ENCODE results near the gene COMP.

COMP gene

GRCh38 chr19:18782559-18783225 is 8.4 kb downstream of the COMP start:
- no peak for DNase-seq

- DNase-seq, result no peak
Measured at GRCh38 chr19:18781885-18782527, 9.1 kb downstream of the COMP start.

DNA sequence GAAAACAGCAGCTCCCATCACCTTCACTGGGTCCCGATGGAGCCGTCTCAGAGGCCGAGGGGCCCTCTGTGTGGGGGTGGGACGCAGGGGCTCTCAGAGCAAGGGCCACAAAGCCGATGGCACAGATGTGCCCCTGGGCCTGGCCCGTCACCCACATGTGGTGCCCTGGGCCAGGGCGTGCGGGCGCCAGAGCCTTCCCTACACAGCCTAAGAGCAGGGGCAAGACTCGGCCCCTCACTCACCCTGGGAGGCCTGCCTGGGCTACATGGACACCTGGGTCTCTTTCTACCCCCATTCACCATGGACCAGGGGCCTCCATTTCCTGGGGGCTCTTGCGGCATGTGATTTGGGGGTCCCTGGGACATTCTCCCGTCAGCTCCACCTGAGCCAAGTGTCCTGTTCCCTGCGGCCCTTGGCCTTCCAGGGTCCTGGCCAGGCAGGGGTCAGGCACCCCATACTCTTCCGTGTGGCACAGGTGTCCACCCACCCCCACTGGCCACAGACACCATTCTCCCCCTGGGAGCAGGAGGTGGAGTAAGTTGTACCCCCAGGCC is 10.0 kb downstream of the COMP start:
- no peak for DNase-seq

DNA sequence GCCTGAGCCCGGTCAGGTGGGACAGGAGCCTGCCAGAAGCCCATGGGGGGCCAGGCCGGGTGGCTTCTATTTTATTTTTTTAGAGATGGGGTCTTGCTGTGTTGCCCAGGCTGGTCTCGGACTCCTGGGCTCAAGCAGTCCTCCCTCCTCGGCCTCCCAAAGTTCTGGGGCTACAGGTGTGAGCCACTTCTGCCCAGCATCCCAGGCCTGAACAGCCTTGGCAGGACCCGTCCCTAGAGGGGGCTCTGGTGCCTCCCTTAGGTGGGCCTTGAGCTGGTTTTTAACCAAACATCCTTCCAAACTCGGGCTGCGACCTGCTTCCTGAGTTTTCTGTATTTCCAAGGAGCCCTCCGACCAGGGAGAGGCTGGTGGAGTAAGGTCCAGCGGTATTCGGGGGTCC is 10.5 kb downstream of the COMP start:
- DNase-seq, result no peak

DNA sequence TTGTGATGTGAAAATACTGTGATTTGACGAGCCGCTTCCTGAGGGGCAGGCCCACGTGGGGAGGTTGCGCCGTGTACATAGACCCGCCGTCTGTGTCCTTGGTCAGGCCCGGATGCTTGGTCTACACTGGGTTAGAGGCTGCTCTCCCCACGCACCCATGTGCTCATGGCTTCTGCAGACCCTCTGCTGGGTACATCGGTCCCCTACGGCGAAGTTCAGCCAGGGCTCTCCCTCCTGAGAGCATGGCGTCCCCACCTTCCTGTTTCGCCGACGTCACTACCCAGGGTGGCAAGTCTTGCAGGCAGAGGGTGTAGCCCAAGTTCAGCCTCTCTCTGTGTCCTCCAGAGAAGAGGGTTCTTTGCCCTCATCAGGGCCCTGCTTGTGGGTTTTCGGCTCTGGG is 11.0 kb downstream of the COMP start:
- no peak for DNase-seq

GRCh38 chr19:18778826-18779495 is 12.1 kb downstream of the COMP start:
- DNase-seq, result no peak

DNA sequence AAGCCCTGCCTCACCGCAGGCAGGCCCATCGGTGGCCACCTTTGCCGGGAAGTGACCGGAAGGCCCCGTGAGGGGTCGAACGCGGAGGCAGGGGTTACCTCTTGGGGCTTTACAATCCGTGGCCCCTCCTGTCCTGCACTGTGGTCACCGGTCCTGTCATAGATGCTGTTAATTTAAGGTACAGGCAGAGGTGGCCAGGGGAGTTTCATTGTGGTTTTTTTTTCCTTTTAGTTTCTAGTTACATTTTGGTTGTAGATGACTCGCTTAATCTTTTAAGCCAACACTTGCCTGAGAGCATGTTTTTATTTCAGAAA is 13.1 kb downstream of the COMP start:
- DNase-seq, result no peak

DNA sequence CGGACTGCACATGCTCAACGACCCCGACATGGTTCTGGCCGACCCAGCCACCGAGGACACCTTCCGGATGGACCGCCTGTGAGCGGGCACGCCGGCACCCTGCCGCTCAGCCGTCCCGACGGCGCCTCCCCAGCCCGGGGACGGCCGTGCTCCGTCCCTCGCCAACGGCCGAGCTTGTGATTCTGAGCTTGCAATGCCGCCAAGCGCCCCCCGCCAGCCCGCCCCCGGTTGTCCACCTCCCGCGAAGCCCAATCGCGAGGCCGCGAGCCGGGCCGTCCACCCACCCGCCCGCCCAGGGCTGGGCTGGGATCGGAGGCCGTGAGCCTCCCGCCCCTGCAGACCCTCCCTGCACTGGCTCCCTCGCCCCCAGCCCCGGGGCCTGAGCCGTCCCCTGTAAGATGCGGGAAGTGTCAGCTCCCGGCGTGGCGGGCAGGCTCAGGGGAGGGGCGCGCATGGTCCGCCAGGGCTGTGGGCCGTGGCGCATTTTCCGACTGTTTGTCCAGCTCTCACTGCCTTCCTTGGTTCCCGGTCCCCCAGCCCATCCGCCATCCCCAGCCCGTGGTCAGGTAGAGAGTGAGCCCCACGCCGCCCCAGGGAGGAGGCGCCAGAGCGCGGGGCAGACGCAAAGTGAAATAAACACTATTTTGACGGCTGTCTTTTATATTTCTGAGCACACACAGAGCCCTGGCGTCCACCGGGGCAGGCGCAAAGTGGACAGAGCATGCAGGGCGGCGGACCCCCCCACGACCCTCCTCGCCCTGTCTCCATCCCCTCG is 13.6 kb downstream of the COMP start:
- no peak for DNase-seq

DNA sequence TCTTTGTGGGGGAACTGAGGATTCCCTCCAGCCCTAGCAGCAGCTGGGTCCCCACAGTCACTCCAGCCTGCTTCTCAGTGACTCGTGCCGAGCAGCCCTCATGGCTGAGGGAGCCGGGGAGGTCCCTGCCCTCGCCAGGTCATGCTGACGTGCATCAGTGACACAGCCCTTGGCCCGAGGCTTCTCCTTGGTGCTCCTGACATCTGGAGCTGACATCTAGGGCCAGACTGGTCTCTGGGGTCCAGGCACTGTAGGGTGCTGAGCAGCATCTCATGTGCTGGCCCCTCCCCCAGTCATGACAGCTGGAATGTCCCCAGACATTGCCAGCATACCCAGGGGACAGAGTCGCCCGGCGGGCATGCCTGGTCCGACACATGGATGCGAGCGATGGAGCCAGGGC is 14.4 kb downstream of the COMP start:
- no peak for DNase-seq

- no peak for DNase-seq
Measured at GRCh38 chr19:18776288-18776594, 14.9 kb downstream of the COMP start.

- no peak for DNase-seq
Measured at GRCh38 chr19:18775586-18776287, 15.4 kb downstream of the COMP start.

- no peak for DNase-seq
Measured at GRCh38 chr19:18774782-18775444, 16.2 kb downstream of the COMP start.

- no peak for DNase-seq
Measured at GRCh38 chr19:18774107-18774506, 17.0 kb downstream of the COMP start.

- no peak for DNase-seq
Measured at GRCh38 chr19:18773682-18774081, 17.4 kb downstream of the COMP start.

GRCh38 chr19:18772620-18773587 is 18.2 kb downstream of the COMP start:
- DNase-seq, result no peak

DNA sequence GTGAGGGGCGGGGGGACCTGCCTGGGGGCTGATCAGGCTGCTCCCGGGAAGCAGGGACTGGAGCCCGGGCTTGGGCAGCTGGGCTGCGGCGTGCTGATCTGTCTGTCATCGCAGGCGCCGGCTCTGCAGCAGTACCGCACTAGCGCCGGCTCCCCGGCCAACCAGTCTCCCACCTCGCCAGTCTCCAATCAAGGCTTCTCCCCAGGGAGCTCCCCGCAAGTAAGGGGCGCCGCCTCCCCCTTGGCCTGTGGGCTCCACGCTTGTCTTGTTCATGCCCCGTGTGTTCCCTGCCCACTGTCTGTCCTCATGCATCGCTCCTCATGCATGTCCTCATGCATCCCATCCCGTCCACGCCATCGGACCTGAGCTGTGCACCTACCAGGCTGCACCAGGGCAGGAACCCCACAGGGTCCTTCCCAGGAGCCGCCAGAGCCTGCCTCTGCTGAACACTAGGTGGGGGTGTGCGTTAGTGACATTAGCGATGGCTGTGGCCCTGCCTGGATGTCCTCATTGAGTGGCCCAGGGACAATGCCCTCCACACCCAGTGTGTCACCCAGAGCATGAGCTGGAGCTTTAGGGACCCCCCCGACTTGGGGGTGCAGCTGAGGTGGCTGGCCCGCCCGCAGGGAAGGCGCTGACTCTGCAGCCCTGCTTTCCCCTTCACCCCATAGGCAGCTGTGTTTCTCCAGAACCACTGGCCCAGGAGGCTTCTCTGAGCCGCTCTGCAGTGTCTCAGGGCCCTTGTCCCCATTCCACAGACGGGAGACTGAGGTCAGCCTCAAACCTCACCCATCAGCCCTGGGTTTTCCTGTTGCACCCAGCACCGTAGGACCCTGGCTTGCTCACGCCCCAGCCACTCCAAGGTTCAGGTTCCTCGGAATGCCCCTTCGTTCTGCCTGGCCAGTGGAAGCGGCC is 19.5 kb downstream of the COMP start:
- no peak for DNase-seq

DNA sequence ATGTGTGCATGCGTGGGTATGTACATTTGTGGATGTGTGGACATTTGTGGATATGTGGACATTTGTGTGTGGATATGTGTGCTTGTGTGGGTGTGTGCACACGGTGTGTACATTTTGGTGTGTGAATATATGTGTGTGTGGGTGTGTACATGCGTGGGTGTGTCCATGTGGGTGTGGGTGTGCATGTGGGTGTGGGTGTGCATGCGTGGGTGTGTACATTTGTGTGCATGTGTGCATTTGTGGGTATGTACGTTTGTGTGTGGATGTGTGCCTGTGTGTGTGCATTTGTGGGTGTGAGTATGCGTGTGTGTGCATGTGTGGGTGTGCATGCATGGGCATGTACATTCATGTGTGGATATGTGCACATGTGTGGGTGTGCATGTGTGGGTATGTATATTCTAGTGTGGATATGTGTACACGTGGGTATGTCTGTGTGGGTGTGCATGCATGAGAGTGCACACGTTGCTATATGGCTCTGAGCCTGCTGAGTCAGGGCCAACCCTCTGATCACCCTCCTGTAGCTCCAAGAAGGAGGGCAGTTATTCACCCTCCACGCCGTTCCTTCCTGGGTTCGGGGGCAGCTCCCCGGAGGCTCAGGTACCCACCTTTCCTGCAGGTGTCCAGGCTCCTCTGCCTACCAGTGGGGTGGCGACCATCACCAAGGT is 20.3 kb downstream of the COMP start:
- no peak for DNase-seq

GRCh38 chr19:18769989-18770528 is 21.0 kb downstream of the COMP start:
- no peak for DNase-seq
